GM12878 (cell line): ENCODE measurements around the gene COX10. TPM values are rescaled to one million over a fixed set of nuclear protein-coding genes. Genes with fewer than 3 reads are reported as not detected.

Experiments
- ATAC-seq: fragments of 200-7000 bp; cut with Tn5 transposase; 3 replicates; pipeline ENCODE4 v1.9.1; 2020; ENCODE audit warnings: mild to moderate bottlenecking, moderate library complexity
- BruUV-seq: library from RNA; stranded (reverse); fragments of 400-500 nt; replicated peaks from 2 replicates; lab custom pipeline; 2021; lab: Mats Ljungman, UMichigan
- CTCF ChIA-PET: fragments of 300-600 bp; sonication (Branson Sonifier 250); formaldehyde crosslinking; extraction: SDS; loops from one replicate; lab custom pipeline; 2021; ENCODE audit warnings: inconsistent platforms; lab: Yijun Ruan, JAX
- POLR2A ChIA-PET: fragments of 350-600 bp; formaldehyde crosslinking; extraction: SDS; loops from one replicate; lab custom pipeline; 2021; ENCODE audit warnings: inconsistent platforms; lab: Charles Lee
- RAD21 ChIA-PET: fragments of 300-600 bp; sonication (Branson Sonifier 250); formaldehyde crosslinking; loops from one replicate; lab custom pipeline; 2023; ENCODE audit warnings: antibody characterized with exemption; ENCODE audit not compliant: unreplicated experiment; lab: Charles Lee
- SMC1A ChIA-PET: fragments of 300-600 bp; sonication (Branson Sonifier 250); formaldehyde crosslinking; loops from one replicate; lab custom pipeline; 2023; ENCODE audit not compliant: unreplicated experiment, uncharacterized antibody; lab: Charles Lee
- DNase-seq: peaks from one replicate; pipeline ENCODE4 v3.0.0-alpha.2; 2011; ENCODE audit warnings: low read depth, low spot score
- FAIRE-seq: peaks from 3 replicates; lab custom pipeline; 2011; peaks lifted over from hg19 to GRCh38; lab: Jason Lieb, UNC
- H2AFZ ChIP-seq: 2 replicates; pipeline ENCODE4 v1.6.0; 2011; ENCODE audit warnings: low read depth, low read length, control low read depth; ENCODE audit not compliant: control insufficient read depth
- H3K27ac ChIP-seq: 2 replicates; pipeline ENCODE4 v1.5.1; 2011; ENCODE audit warnings: control low read depth; ENCODE audit not compliant: control insufficient read depth, insufficient read depth
- H3K27me3 ChIP-seq, 2 experiments: replicated peaks in 1 of 2; 2 replicates each; pipeline versions ENCODE4 v1.6.0 to v1.6.1; 2011; ENCODE audit warnings: low read length in 1 of 2; ENCODE audit not compliant: control insufficient read depth in 2 of 2, insufficient read depth in 2 of 2
- H3K36me3 ChIP-seq, 2 experiments: 2 replicates each; pipeline ENCODE4 v1.5.1; 2011; ENCODE audit warnings: low read length in 1 of 2; ENCODE audit not compliant: control insufficient read depth in 2 of 2, insufficient read depth in 2 of 2
- H3K4me1 ChIP-seq: 2 replicates; pipeline ENCODE4 v1.6.1; 2011; ENCODE audit warnings: mild to moderate bottlenecking, low read length, moderate library complexity, mixed read lengths; ENCODE audit not compliant: control insufficient read depth, insufficient read depth
- H3K4me2 ChIP-seq: 2 replicates; pipeline ENCODE4 v1.6.0; 2011; ENCODE audit warnings: control low read depth; ENCODE audit not compliant: control insufficient read depth, insufficient read depth
- H3K4me3 ChIP-seq: fragments of 200-600 bp; sonication (generic); 2 replicates; pipeline ENCODE4 v1.5.1; 2016
- H3K79me2 ChIP-seq: 2 replicates; pipeline ENCODE4 v1.6.0; 2011; ENCODE audit warnings: low read length; ENCODE audit not compliant: control insufficient read depth, insufficient read depth
- H3K9ac ChIP-seq: 2 replicates; pipeline ENCODE4 v1.8.0; 2011; ENCODE audit warnings: low read length, control low read depth, mixed read lengths; ENCODE audit not compliant: control insufficient read depth, insufficient read depth
- H3K9me3 ChIP-seq: replicated peaks from 3 replicates; pipeline ENCODE4 v1.5.1; 2011; ENCODE audit warnings: mild to moderate bottlenecking, low read length; ENCODE audit not compliant: control insufficient read depth, insufficient read depth
- H4K20me1 ChIP-seq: 2 replicates; pipeline ENCODE4 v1.6.0; 2011; ENCODE audit not compliant: control insufficient read depth, insufficient read depth
- GABPA ChIP-seq: IDR thresholded peaks from 2 replicates; pipeline ENCODE4 v1.6.1; 2014; ENCODE audit warnings: antibody characterized with exemption, low read depth, mild to moderate bottlenecking, inconsistent platforms
- HDAC6 ChIP-seq: fragments of 200-600 bp; sonication (generic); IDR thresholded peaks from one replicate; pipeline ENCODE4 v1.8.0; 2017; ENCODE audit warnings: antibody characterized with exemption; ENCODE audit not compliant: unreplicated experiment
- MEF2A ChIP-seq: IDR thresholded peaks from 2 replicates; pipeline ENCODE4 v1.6.1; 2011; ENCODE audit warnings: low read depth, mild to moderate bottlenecking, low read length, moderate library complexity; ENCODE audit not compliant: insufficient read depth
- NRF1 ChIP-seq: conservative IDR thresholded peaks from 2 replicates; pipeline ENCODE4 v1.6.1; 2011; ENCODE audit warnings: mild to moderate bottlenecking, low read depth, low read length, improper control_type of control experiment
- RAD21 ChIP-seq: IDR thresholded peaks from 2 replicates; pipeline ENCODE4 v1.6.1; 2011; ENCODE audit warnings: mild to moderate bottlenecking, low read depth, low read length, moderate library complexity; ENCODE audit not compliant: insufficient read depth
- RUNX3 ChIP-seq: IDR thresholded peaks from 2 replicates; pipeline ENCODE4 v1.6.1; 2012; ENCODE audit warnings: low read length, inconsistent platforms
- ZNF622 ChIP-seq: fragments of 450-650 bp; IDR thresholded peaks from 2 replicates; pipeline ENCODE4 v1.6.1; 2017; ENCODE audit warnings: mild to moderate bottlenecking, inconsistent platforms
- WGBS: methylation state at CpG from one replicate; pipeline ENCODE4 v1.1.6; 2016; ENCODE audit warnings: low lambda C conversion rate; ENCODE audit not compliant: insufficient replicate concordance, insufficient coverage; ENCODE audit errors: missing lambda C conversion rate; 5-methylcytosine and 5-hydroxymethylcytosine counted together
- in situ Hi-C: fragments of 300-500 bp; cut with MboI; formaldehyde crosslinking; loops from 9 replicates; pipeline ENCODE4 v1.14.3; 2018; ENCODE audit warnings: mixed read lengths
- intact Hi-C: fragments of 100-400 bp; cut with micrococcal nuclease; formaldehyde crosslinking; loops from one replicate; pipeline ENCODE4 v1.14.2; 2022; ENCODE audit not compliant: unreplicated experiment
- polyA plus RNA-seq, 11 experiments: library from polyadenylated mRNA; depleted of rRNA in 4 of 11; unstranded in 6 of 11; stranded (reverse) in 5 of 11; fragments of >200 nt; fragmentation: Nextera tagmentation in 4 of 11; fragmentation: Illumina TruSeq in 1 of 11; extraction: Ambion mirVana in 4 of 11; extraction: Trizol in 1 of 11; gene quantifications; 1 replicate in 1 of 11; 2 replicates in 10 of 11; pipeline versions ENCODE4 v1.2.1 to v1.2.3, GENCODE V29; 2011 to 2016; ENCODE audit warnings: inconsistent platforms in 2 of 11, missing spikeins in 2 of 11, low read depth in 1 of 11
- total RNA-seq, 4 experiments: library from RNA; depleted of rRNA in 3 of 4; stranded (reverse); fragments of >200 nt in 3 of 4; fragmentation: Illumina TruSeq in 1 of 4; extraction: Trizol in 1 of 4; gene quantifications; 2 replicates each; pipeline versions ENCODE4 v1.2.1 to v1.2.3, GENCODE V29; 2013 to 2021
- TF ChIP-seq, protein P1 (sequence below): IDR thresholded peaks from 2 replicates; pipeline ENCODE4 v1.6.1; 2012; ENCODE audit warnings: improper control_type of control experiment, low read depth, low read length; ENCODE audit not compliant: insufficient replicate concordance
- TF ChIP-seq, protein P2 (sequence below): fragments of 450-650 bp; IDR thresholded peaks from 2 replicates; pipeline ENCODE4 v1.6.1; 2016; ENCODE audit warnings: mild to moderate bottlenecking, moderate library complexity, borderline replicate concordance
- TF ChIP-seq, protein P3 (sequence below): fragments of 450-650 bp; formaldehyde crosslinking; IDR thresholded peaks from 2 replicates; pipeline ENCODE4 v1.4.0; 2022; ENCODE audit warnings: mild to moderate bottlenecking, moderate library complexity

The COX10 gene
- total and polyA plus RNA-seq, 10 of the 15 experiments (the other 5 are each of a cell fraction or from before 2014, with no cell fraction given), result 9.6 to 29.4 (median 21.3) TPM

DNA sequence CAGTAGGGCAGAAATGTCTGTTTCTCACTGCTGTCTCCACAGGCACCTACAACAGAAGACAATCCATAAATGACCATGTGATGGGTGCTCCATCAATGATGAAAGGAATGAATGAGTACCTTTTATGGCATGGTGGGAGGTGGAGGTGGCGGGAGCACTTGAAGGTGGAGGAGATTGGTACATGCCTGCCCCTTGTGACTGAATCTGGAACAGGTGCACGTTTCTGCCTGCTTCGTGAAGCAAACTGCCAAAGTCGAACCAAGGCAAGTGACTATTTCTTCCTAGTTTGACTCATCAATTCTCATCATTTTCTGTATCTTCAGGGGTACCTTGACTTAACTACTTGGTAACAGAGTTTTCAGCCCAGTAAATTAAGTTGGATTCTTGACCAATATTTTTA, 141.9 kb downstream of the COX10 start (continued):
- TF ChIP-seq, protein P1, sequence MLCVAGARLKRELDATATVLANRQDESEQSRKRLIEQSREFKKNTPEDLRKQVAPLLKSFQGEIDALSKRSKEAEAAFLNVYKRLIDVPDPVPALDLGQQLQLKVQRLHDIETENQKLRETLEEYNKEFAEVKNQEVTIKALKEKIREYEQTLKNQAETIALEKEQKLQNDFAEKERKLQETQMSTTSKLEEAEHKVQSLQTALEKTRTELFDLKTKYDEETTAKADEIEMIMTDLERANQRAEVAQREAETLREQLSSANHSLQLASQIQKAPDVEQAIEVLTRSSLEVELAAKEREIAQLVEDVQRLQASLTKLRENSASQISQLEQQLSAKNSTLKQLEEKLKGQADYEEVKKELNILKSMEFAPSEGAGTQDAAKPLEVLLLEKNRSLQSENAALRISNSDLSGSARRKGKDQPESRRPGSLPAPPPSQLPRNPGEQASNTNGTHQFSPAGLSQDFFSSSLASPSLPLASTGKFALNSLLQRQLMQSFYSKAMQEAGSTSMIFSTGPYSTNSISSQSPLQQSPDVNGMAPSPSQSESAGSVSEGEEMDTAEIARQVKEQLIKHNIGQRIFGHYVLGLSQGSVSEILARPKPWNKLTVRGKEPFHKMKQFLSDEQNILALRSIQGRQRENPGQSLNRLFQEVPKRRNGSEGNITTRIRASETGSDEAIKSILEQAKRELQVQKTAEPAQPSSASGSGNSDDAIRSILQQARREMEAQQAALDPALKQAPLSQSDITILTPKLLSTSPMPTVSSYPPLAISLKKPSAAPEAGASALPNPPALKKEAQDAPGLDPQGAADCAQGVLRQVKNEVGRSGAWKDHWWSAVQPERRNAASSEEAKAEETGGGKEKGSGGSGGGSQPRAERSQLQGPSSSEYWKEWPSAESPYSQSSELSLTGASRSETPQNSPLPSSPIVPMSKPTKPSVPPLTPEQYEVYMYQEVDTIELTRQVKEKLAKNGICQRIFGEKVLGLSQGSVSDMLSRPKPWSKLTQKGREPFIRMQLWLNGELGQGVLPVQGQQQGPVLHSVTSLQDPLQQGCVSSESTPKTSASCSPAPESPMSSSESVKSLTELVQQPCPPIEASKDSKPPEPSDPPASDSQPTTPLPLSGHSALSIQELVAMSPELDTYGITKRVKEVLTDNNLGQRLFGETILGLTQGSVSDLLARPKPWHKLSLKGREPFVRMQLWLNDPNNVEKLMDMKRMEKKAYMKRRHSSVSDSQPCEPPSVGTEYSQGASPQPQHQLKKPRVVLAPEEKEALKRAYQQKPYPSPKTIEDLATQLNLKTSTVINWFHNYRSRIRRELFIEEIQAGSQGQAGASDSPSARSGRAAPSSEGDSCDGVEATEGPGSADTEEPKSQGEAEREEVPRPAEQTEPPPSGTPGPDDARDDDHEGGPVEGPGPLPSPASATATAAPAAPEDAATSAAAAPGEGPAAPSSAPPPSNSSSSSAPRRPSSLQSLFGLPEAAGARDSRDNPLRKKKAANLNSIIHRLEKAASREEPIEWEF, result no peak
- TF ChIP-seq RUNX3 (no peak), HDAC6 (no peak), ZNF622 (no peak), NRF1 (no peak)

DNA sequence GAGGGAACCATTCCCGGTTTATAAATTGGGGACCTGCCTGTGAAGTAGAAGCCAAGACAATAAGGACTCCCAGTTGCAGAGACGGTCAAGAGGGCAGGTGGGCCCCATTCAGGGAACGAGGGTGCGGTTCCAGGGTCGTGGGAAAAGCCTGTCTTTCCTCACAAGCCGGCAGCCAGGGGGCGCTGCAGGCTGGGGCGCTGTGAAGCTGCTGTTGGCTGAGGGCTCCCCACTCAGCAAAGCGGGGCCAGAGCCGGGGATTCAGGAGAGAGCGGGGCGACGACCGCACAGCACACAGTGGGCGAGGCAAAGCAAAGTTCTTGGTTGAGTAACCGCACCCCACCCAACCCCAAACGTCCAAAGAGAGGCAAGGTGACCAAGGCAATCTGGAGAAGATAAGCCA, 142.5 kb downstream of the COX10 start:
- no peak overlapping the region for H3K9ac ChIP-seq
- no peaks in the 10 kb centered on the region for H4K20me1 ChIP-seq
- H3K79me2 ChIP-seq, result no peaks in the 10 kb centered on the region
- DNase-seq, result no peak
- SMC1A ChIA-PET, result no interaction called here
- CTCF ChIA-PET, result interaction anchor here (0.6 kb wide), 1 partner anchor 802 kb away, joined by 3 read pairs; no protein-coding TSS in a partner anchor
- intact Hi-C loops, result no loop called here
- in situ Hi-C loops, result no loop called here
- H3K36me3 ChIP-seq, result peaks cover 0 to 1% of the 10 kb centered on the region in 2 experiments; a peak in 2 of 4 replicates
- no peak for ATAC-seq
- no TSS peak for BruUV-seq
- RAD21 ChIA-PET, result no interaction called here
- POLR2A ChIA-PET, result no interaction called here
- no peak for FAIRE-seq
- H3K9me3 ChIP-seq, result no peaks in the 10 kb centered on the region; the same call in 2 of the 3 replicates
- H3K27me3 ChIP-seq, result no peaks in the 10 kb centered on the region
- H3K4me1 ChIP-seq, result no peaks in the 10 kb centered on the region
- H3K4me2 ChIP-seq, result no peak overlapping the region
- WGBS, result 54% methylated on average over 13 of the region's 17 CpGs
- H3K27ac ChIP-seq, result no peak overlapping the region
- no peak overlapping the region for H3K4me3 ChIP-seq
- H2AFZ ChIP-seq, result no peak overlapping the region
- TF ChIP-seq, protein P2, sequence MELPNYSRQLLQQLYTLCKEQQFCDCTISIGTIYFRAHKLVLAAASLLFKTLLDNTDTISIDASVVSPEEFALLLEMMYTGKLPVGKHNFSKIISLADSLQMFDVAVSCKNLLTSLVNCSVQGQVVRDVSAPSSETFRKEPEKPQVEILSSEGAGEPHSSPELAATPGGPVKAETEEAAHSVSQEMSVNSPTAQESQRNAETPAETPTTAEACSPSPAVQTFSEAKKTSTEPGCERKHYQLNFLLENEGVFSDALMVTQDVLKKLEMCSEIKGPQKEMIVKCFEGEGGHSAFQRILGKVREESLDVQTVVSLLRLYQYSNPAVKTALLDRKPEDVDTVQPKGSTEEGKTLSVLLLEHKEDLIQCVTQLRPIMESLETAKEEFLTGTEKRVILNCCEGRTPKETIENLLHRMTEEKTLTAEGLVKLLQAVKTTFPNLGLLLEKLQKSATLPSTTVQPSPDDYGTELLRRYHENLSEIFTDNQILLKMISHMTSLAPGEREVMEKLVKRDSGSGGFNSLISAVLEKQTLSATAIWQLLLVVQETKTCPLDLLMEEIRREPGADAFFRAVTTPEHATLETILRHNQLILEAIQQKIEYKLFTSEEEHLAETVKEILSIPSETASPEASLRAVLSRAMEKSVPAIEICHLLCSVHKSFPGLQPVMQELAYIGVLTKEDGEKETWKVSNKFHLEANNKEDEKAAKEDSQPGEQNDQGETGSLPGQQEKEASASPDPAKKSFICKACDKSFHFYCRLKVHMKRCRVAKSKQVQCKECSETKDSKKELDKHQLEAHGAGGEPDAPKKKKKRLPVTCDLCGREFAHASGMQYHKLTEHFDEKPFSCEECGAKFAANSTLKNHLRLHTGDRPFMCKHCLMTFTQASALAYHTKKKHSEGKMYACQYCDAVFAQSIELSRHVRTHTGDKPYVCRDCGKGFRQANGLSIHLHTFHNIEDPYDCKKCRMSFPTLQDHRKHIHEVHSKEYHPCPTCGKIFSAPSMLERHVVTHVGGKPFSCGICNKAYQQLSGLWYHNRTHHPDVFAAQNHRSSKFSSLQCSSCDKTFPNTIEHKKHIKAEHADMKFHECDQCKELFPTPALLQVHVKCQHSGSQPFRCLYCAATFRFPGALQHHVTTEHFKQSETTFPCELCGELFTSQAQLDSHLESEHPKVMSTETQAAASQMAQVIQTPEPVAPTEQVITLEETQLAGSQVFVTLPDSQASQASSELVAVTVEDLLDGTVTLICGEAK, result no peak
- TF ChIP-seq, protein P3, sequence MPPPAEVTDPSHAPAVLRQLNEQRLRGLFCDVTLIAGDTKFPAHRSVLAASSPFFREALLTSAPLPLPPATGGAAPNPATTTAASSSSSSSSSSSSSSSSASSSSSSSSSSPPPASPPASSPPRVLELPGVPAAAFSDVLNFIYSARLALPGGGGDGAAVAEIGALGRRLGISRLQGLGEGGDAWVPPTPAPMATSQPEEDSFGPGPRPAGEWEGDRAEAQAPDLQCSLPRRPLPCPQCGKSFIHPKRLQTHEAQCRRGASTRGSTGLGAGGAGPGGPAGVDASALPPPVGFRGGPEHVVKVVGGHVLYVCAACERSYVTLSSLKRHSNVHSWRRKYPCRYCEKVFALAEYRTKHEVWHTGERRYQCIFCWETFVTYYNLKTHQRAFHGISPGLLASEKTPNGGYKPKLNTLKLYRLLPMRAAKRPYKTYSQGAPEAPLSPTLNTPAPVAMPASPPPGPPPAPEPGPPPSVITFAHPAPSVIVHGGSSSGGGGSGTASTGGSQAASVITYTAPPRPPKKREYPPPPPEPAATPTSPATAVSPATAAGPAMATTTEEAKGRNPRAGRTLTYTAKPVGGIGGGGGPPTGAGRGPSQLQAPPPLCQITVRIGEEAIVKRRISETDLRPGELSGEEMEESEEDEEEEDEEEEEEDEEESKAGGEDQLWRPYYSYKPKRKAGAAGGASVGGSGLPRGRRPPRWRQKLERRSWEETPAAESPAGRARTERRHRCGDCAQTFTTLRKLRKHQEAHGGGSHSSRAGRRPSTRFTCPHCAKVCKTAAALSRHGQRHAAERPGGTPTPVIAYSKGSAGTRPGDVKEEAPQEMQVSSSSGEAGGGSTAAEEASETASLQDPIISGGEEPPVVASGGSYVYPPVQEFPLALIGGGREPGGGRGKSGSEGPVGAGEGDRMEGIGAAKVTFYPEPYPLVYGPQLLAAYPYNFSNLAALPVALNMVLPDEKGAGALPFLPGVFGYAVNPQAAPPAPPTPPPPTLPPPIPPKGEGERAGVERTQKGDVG (CRISPR knock-in tag), result no peak
- TF ChIP-seq RAD21, result peak; percentile 23; the same call in 1 of the 2 replicates
- TF ChIP-seq GABPA, result no peak
- no peak for TF ChIP-seq MEF2A
